B cell (primary cell): ENCODE data around the gene BRME1.

Experiments used
- EZH2 ChIP-seq: IDR thresholded peaks from 2 replicates; pipeline ENCODE4 v1.6.1; 2012; ENCODE audit warnings: borderline replicate concordance, low read depth, mild to moderate bottlenecking, moderate library complexity, low read length; ENCODE audit not compliant: insufficient read depth, poor library complexity, severe bottlenecking
- TF ChIP-seq, protein P1 (sequence below): fragments of 200-600 bp; IDR thresholded peaks from one replicate; pipeline ENCODE4 v1.8.0; 2022; ENCODE audit warnings: antibody characterized with exemption, mild to moderate bottlenecking

- TF ChIP-seq, protein P1, sequence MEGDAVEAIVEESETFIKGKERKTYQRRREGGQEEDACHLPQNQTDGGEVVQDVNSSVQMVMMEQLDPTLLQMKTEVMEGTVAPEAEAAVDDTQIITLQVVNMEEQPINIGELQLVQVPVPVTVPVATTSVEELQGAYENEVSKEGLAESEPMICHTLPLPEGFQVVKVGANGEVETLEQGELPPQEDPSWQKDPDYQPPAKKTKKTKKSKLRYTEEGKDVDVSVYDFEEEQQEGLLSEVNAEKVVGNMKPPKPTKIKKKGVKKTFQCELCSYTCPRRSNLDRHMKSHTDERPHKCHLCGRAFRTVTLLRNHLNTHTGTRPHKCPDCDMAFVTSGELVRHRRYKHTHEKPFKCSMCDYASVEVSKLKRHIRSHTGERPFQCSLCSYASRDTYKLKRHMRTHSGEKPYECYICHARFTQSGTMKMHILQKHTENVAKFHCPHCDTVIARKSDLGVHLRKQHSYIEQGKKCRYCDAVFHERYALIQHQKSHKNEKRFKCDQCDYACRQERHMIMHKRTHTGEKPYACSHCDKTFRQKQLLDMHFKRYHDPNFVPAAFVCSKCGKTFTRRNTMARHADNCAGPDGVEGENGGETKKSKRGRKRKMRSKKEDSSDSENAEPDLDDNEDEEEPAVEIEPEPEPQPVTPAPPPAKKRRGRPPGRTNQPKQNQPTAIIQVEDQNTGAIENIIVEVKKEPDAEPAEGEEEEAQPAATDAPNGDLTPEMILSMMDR: no peak
- TF ChIP-seq EZH2: no peak
Observed at GRCh38 chr19:13877303-13877702, 28.6 kb downstream of the BRME1 start.
